Activated CD8-positive, alpha-beta T cell treated with anti-CD3 and anti-CD28 coated beads for 36 hours (primary cell): ENCODE measurements around the gene GNPAT. TPM values are rescaled to one million over a fixed set of nuclear protein-coding genes. Genes with fewer than 3 reads are reported as not detected.
A peak's percentile ranks its signal among the peaks of the same experiment; 100 is the strongest.

Source experiments
- ATAC-seq: fragments of 200-7000 bp; cut with Tn5 transposase; one replicate; pipeline ENCODE4 v1.10.0; 2021; ENCODE audit warnings: mild to moderate bottlenecking, moderate library complexity
- CTCF ChIA-PET: fragments of 350-600 bp; sonication (Branson Sonifier 250); formaldehyde crosslinking; loops from one replicate; lab custom pipeline; 2021; ENCODE audit warnings: antibody characterized with exemption; lab: Charles Lee
- POLR2A ChIA-PET: fragments of 350-600 bp; sonication (Branson Sonifier 250); formaldehyde crosslinking; loops from one replicate; lab custom pipeline; 2021; ENCODE audit warnings: antibody characterized with exemption; lab: Charles Lee
- DNase-seq: peaks from one replicate; pipeline ENCODE4 v3.0.0-alpha.2; 2020
- H3K27ac Mint-ChIP-seq: one replicate; pipeline ENCODE4 v1.8.0; 2021; ENCODE audit warnings: mild to moderate bottlenecking, mixed read lengths
- H3K27me3 Mint-ChIP-seq: one replicate; pipeline ENCODE4 v1.8.0; 2021; ENCODE audit warnings: mixed read lengths
- H3K36me3 Mint-ChIP-seq: one replicate; pipeline ENCODE4 v1.8.0; 2021; ENCODE audit warnings: low read depth, mixed read lengths
- H3K4me1 Mint-ChIP-seq: one replicate; pipeline ENCODE4 v1.8.0; 2021; ENCODE audit warnings: low read depth, mixed read lengths
- H3K4me3 Mint-ChIP-seq: one replicate; pipeline ENCODE4 v1.8.0; 2021; ENCODE audit warnings: mild to moderate bottlenecking, moderate library complexity, mixed read lengths
- H3K9me3 Mint-ChIP-seq: one replicate; pipeline ENCODE4 v1.8.0; 2021; ENCODE audit warnings: mixed read lengths
- CTCF ChIP-seq: fragments of 200-600 bp; IDR thresholded peaks from one replicate; pipeline ENCODE4 v1.8.0; 2022; ENCODE audit warnings: antibody characterized with exemption, mild to moderate bottlenecking
- intact Hi-C: fragments of 100-400 bp; cut with micrococcal nuclease; formaldehyde crosslinking; loops from one replicate; pipeline ENCODE4 v1.10.0; 2022
- total RNA-seq, 2 experiments: library from RNA; stranded (reverse); gene quantifications; one replicate each; pipeline ENCODE4 v1.2.3, GENCODE V29; 2021

Gene GNPAT
- total RNA-seq, 2 experiments from 2014 or later, result 56.2 to 59.6 TPM

GRCh38 chr1:231274119-231274825 is 33.3 kb downstream of the GNPAT start:
- TF ChIP-seq CTCF, result no peak
- Mint-ChIP-seq H3K4me3 (no peak overlapping the region), H3K4me1 (peaks cover 26% of the 10 kb centered on the region), H3K27ac (peak overlapping the region; percentile 85), H3K36me3 (peaks cover 57% of the 10 kb centered on the region), H3K9me3 (no peaks in the 10 kb centered on the region), H3K27me3 (no peaks in the 10 kb centered on the region)
- DNase-seq, result peak; percentile 64
- POLR2A ChIA-PET, result interaction anchor here (0.7 kb wide), 1 partner anchor 62 kb away, joined by 3 read pairs; no protein-coding TSS in a partner anchor
- intact Hi-C loops, result no loop called here
- peak; percentile 69 for ATAC-seq
- CTCF ChIA-PET, result interaction anchor here (0.9 to 1.1 kb wide), 2 partner anchors 9 to 10 kb away, joined by 3 read pairs; no protein-coding TSS in a partner anchor

- CTCF ChIA-PET, result no interaction called here
- POLR2A ChIA-PET, result no interaction called here
Observed at GRCh38 chr1:231278100-231278790, 37.2 kb downstream of the GNPAT start.

GRCh38 chr1:231279081-231279480 is 38.1 kb downstream of the GNPAT start:
- CTCF ChIA-PET, result no interaction called here
- Mint-ChIP-seq H3K4me1 (peaks cover 6% of the 10 kb centered on the region), H3K27me3 (no peaks in the 10 kb centered on the region), H3K9me3 (no peaks in the 10 kb centered on the region), H3K36me3 (peaks cover 28% of the 10 kb centered on the region), H3K4me3 (no peak overlapping the region), H3K27ac (no peak overlapping the region)
- peak; percentile 35 for ATAC-seq
- intact Hi-C loops, result no loop called here
- no peak for DNase-seq
- TF ChIP-seq CTCF, result no peak
- POLR2A ChIA-PET, result no interaction called here

More at GRCh38 chr1:231278100-231278790, 37.2 kb downstream of the GNPAT start:
- Mint-ChIP-seq H3K4me1 (peaks cover 12% of the 10 kb centered on the region), H3K27ac (no peak overlapping the region), H3K27me3 (no peaks in the 10 kb centered on the region), H3K36me3 (peaks cover 32% of the 10 kb centered on the region), H3K9me3 (no peaks in the 10 kb centered on the region), H3K4me3 (no peak overlapping the region)
- DNase-seq, result no peak
- TF ChIP-seq CTCF, result no peak
- intact Hi-C loops, result no loop called here
- no peak for ATAC-seq

- POLR2A ChIA-PET, result no interaction called here
- H3K27me3 Mint-ChIP-seq, result no peaks in the 10 kb centered on the region
- peaks cover under 1% of the 10 kb centered on the region for H3K4me1 Mint-ChIP-seq
- DNase-seq, result no peak
- CTCF ChIA-PET, result no interaction called here
- peaks cover 22% of the 10 kb centered on the region for H3K36me3 Mint-ChIP-seq
- no peak overlapping the region for H3K27ac Mint-ChIP-seq
- no peak overlapping the region for H3K4me3 Mint-ChIP-seq
- H3K9me3 Mint-ChIP-seq, result no peaks in the 10 kb centered on the region
- TF ChIP-seq CTCF, result no peak
- ATAC-seq, result no peak
- intact Hi-C loops, result loop anchor here (10.0 kb wide), 1 partner anchor 55 kb away; no protein-coding TSS in a partner anchor
Observed at GRCh38 chr1:231279683-231280082, 38.7 kb downstream of the GNPAT start.

- Mint-ChIP-seq H3K4me1 (no peaks in the 10 kb centered on the region), H3K27me3 (no peaks in the 10 kb centered on the region), H3K27ac (no peak overlapping the region), H3K4me3 (no peak overlapping the region), H3K36me3 (no peaks in the 10 kb centered on the region), H3K9me3 (no peaks in the 10 kb centered on the region)
- TF ChIP-seq CTCF, result no peak
- intact Hi-C loops, result loop anchor here (10.0 kb wide), 1 partner anchor 60 kb away; no protein-coding TSS in a partner anchor
- ATAC-seq, result no peak
- no peak for DNase-seq
- POLR2A ChIA-PET, result no interaction called here
- CTCF ChIA-PET, result interaction anchor here (1.0 kb wide), 1 partner anchor 9 kb away, joined by 3 read pairs; no protein-coding TSS in a partner anchor
Observed at GRCh38 chr1:231284441-231284840, 43.4 kb downstream of the GNPAT start.
